ENCODE measurements around the gene UBA52. TPM values are rescaled to one million over a fixed set of nuclear protein-coding genes. Genes with fewer than 3 reads are reported as not detected.
A peak's percentile ranks its signal among the peaks of the same experiment; 100 is the strongest.

Gene UBA52
- total RNA-seq, 1 experiment from 2014 or later: 1,284 TPM

DNA sequence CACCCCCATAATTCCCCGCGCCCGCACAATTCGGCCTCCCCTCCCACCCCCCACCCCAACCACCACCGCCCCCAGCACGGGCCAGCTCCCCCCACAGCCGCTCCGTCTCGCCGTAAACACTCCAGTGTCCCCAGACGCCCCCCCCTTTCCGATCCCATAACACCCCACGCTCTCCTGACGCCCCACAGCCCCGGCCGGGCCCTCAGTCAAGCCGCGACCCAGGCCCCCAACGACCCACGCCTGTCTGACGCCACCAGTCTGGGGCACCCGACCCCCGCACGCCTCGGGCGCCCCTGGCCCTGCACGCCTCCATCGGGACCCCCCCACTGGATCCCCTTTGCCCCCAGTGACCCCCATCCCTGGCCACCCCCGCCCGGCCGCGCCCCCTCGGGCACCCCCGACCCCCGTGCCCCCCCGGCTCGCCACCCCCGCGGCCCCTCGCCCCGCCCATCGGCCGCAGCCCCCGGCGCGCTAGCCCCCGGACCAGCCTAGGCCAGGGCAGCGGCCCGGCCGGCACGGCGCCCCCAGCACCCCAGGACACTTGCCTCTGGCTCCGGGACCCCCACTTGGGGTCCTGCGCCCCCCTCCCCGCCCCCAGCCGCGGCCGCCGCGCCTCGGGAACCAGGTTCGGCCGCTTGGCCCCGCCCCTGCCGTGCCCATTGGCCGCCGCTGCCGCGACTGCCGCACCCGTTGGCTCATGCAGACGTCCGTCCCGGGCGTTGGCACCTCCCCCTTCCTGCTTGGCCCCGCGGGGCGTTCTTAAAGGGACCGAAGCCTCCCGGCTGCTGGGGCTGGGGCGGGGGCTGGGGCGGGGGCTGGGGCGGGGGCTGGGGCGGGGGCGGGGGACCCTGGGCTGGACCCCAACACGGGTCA lies 28.5 kb upstream of the UBA52 start, which contains the start of gene FKBP8:
Gene FKBP8 (minus strand): TSS at position 633 of the 873 bp plus-strand sequence. CDS start 1,603 bp downstream, outside the sequence.
- in situ Hi-C loops (cut with HindIII; ENCODE audit: low pct_unique_long_range_greater_than_20kb, low sequenced_read_pairs): no loop called here
- peak; percentile 84 for DNase-seq (ENCODE audit: low read depth, low spot score)

DNA sequence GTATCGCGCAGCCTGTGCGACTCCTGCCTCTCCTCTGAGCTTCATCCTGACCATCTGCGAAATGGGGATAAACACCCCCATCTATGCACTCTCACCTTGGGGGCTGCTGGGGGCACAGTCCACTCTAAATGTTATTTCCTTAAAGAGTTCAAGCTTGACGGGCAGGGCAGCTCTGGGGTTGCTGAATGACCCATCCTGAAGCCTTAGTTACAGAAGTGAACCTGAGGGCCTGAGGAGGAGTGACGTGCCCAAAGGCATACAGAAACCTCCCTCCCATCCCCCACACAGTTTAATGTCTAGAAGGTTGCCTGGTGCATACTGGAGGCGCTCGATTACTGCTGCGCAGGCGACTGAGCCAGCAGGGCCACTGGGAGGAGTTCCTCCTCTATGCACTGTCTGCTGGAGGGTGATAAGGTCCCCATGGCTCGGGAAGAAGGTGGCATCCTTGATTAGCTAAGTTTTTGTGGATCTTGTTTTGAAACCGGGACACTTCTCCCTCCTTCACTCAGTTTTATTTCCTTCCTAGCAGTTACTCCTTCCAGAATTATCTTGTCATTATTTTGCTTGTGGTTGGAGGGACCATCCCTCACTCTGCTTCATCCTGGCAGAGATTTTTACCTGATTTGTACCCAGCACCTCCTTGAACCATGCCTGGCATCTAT lies 27.7 kb upstream of the UBA52 start:
- in situ Hi-C loops (cut with HindIII; ENCODE audit: low pct_unique_long_range_greater_than_20kb, low sequenced_read_pairs): no loop called here
- DNase-seq (ENCODE audit: low read depth, low spot score): peak; percentile 84

DNA sequence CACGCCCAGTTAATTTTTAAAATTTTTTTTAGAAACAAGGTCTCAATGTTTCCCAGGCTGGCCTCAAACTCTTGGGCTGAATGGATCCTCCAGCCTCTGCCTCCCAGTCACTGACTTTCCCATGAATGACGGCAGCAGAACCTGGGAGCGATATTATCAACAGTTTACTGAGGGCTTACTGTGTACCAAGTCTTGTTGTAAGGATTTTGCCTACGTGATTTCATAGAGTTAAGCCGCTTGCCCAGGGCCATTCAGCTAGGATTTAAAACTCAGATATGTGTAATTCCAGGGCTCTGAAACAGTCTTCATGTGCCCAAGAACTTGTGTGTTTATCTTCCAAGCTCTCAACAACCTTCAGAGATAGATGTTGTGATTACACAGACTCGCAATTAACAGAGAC lies 20.0 kb upstream of the UBA52 start:
- in situ Hi-C loops (cut with HindIII; ENCODE audit: low pct_unique_long_range_greater_than_20kb, low sequenced_read_pairs): no loop called here
- DNase-seq (ENCODE audit: low read depth, low spot score): no peak

DNA sequence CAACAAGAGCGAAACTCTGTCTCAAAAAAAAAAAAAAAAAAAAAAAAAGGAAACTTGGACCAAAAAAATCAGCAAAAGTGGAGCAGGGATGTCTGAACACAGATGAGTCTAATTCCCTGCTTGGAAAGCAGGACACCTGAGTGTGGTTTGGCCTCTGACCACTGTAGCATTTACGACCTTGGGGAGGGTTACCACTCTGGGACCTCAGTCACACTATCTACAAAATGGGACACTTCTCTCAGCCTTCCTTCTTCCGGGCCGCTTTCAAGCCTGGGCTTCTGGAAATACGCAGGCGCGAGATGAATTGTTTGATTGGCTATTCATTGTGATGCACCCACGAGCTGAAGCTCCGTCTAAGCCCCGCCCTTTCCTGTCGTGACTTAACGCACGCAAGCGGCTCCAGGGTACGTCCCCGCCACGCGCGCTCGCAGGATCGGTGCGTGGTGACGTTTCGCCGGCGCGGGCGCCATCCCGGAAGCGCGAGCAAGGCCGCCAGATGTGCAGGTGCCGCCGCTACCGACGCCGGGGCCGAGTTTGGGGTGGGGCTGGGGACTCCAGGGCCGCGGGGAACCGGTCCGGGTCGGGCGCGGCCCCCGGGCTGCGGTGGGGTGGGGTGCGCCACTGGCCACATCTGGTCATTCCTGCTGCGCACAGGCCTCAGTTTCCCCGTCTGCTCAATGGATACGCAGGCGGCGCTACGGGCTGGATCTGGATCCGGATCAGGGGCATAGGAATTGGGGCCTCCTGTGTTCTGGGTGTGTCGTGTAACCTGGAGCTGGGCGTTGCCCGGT lies 14.1 kb upstream of the UBA52 start, which contains the start of gene KXD1:
Gene KXD1 (plus strand): TSS at position 460 of the 791 bp plus-strand sequence. CDS start 4,187 bp downstream, outside the sequence.
- peak; percentile 97 for DNase-seq (ENCODE audit: low read depth, low spot score)
- in situ Hi-C loops (cut with HindIII; ENCODE audit: low pct_unique_long_range_greater_than_20kb, low sequenced_read_pairs): no loop called here

DNA sequence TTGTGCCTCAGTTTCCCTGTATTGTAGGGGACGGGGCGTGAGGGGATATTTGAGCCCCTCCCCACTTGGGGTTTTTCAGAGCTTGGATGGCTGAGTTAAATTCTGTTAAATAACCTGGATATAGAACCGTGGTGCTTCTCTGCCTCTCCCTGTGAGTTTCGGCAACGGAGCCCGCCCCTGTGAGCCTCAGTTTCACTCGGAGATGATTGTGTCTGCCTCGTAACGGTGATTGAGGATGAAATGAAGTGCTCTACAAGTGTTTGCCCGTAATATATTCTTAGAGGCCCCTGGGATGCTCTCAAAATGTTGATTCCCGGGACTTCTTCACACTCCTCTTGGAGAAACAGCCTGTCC lies 13.5 kb upstream of the UBA52 start:
- no peak for DNase-seq (ENCODE audit: low read depth, low spot score)
- in situ Hi-C loops (cut with HindIII; ENCODE audit: low pct_unique_long_range_greater_than_20kb, low sequenced_read_pairs): no loop called here

DNA sequence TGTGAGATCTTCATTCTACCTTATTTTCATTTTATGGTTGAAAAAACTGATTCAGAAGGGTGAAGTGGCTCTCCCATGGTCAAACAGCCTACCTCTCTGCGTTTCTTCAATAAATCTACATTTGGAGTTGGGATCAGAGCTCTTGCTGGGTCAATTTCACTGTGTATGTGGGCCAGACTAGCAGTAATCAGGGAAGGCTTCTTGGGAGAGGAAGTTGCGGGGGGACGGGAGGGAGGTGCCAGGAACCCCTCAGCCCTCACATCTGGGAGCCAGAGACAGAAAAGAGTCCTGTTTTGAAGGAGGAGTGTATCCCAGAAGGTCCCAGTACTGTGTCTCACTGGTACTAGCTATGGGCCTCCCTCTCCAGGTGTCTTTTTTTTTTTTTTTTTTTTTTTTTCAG lies 13.1 kb upstream of the UBA52 start:
- in situ Hi-C loops (cut with HindIII; ENCODE audit: low pct_unique_long_range_greater_than_20kb, low sequenced_read_pairs): no loop called here
- no peak for DNase-seq (ENCODE audit: low read depth, low spot score)

DNA sequence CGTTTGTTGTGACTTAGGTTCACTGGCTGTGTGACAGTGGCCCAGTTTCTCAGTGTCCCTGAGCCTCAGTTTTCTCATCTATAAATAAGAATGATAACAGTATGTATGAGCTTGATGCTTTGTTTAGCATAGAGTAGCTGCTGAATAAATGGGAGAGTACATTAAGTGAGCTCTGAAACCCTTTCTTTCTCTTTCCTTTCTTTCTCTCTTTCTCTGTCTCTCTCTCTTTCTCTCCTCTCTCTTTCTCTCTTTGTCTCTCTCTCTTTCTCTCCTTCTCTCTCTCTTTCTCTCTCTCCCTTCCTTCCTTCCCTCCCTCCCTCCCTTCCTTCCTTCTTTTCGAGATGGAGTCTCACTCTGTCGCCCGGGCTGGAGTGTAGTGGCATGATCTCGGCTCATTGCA lies 12.0 kb upstream of the UBA52 start:
- DNase-seq (ENCODE audit: low read depth, low spot score): no peak
- in situ Hi-C loops (cut with HindIII; ENCODE audit: low pct_unique_long_range_greater_than_20kb, low sequenced_read_pairs): no loop called here

DNA sequence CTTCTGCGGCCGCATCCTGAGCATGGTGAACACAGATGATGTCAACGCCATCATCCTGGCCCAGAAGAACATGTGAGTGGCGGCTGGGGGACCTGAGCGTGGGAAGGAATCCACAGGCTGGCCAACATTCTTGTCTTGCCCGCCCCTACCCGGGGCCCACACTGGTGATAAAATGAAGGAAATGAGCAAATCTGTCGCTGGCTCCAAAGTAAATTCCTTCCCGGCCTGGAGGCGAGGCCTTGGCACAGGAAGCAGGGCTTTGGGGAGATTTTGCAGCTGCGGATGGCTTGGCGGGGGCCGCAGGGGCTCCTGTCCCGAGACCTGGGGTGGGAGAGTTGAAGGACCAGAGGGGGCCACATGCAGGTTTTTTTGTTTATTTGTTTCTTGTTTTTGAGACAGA lies 9.6 kb upstream of the UBA52 start:
- no peak for DNase-seq (ENCODE audit: low read depth, low spot score)
- in situ Hi-C loops (cut with HindIII; ENCODE audit: low pct_unique_long_range_greater_than_20kb, low sequenced_read_pairs): no loop called here

DNA sequence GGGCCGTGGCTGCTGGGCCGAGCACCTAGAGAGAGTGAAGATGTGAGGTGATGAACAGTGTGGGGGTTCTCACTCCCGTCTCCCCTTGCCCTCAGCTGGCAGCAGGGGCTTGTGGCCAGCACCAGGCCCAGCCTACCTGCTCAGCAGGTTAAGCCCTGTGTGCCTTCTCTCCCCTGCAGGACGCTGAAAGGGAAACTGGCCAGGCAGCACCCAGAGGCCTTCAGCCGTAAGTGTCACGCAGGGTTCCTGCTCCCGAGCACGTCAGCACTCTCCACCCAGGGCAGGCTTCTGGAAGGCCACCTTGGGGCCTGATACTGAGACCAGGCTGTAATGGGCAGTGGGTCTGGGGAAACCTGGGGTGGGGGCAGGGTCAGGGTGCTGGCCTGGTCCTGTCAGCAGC lies 4.7 kb upstream of the UBA52 start:
- DNase-seq (ENCODE audit: low read depth, low spot score): no peak
- in situ Hi-C loops (cut with HindIII; ENCODE audit: low pct_unique_long_range_greater_than_20kb, low sequenced_read_pairs): no loop called here

DNA sequence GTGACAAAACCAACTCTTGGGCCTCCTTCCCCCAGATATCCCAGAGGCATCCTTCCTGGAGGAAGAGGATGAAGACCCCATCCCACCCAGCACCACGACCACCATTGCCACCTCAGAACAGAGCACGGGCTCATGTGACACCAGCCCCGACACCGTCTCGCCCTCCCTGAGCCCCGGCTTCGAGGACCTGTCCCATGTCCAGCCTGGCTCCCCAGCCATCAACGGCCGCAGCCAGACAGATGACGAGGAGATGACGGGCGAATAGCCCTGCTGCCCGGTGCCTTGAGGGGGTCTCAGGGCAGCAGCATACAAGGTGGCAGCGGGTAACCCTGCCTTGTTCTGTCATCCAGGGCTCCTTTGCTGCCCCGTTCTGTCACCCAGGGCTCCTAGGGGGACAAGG lies 3.3 kb upstream of the UBA52 start:
- DNase-seq (ENCODE audit: low read depth, low spot score): no peak
- in situ Hi-C loops (cut with HindIII; ENCODE audit: low pct_unique_long_range_greater_than_20kb, low sequenced_read_pairs): no loop called here

DNA sequence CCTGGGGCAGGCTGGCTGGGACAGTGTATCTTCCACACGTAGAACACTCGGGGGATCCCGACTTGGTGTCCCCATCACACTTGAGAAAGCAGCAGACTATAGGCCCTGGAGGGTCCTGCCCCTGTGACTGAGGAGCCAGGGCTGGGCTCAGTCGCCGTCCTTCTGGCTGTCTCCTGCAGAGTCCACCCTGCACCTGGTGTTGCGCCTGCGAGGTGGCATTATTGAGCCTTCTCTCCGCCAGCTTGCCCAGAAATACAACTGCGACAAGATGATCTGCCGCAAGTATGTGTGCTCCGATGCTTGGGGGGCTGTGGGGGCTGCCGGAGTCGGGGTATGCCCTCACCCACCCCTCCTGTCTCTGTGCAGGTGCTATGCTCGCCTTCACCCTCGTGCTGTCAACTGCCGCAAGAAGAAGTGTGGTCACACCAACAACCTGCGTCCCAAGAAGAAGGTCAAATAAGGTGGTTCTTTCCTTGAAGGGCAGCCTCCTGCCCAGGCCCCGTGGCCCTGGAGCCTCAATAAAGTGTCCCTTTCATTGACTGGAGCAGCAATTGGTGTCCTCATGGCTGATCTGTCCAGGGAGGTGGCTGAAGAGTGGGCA lies 3.1 kb downstream of the UBA52 start:
- no peak for DNase-seq (ENCODE audit: low read depth, low spot score)
- in situ Hi-C loops (cut with HindIII; ENCODE audit: low pct_unique_long_range_greater_than_20kb, low sequenced_read_pairs): no loop called here

DNA sequence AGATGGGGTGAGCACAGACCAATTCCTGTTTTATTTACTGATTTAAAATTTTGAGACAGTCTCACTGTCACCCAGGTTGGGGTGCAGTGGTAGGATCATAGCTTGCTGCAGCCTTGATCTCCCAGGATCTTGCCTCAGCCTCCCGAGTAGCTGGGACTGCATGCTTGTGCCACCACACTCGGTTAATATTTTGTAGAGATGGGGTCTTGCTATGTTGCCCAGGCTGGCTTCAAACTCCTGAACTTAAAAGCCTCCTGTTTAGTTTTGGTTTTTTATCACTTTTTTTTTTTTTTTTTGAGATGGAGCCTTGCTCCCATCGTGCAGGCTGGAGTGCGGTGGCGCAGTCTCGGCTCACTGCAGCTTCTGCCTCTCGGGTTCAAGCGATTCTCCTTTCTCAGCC lies 4.7 kb downstream of the UBA52 start:
- in situ Hi-C loops (cut with HindIII; ENCODE audit: low pct_unique_long_range_greater_than_20kb, low sequenced_read_pairs): no loop called here
- no peak for DNase-seq (ENCODE audit: low read depth, low spot score)

DNA sequence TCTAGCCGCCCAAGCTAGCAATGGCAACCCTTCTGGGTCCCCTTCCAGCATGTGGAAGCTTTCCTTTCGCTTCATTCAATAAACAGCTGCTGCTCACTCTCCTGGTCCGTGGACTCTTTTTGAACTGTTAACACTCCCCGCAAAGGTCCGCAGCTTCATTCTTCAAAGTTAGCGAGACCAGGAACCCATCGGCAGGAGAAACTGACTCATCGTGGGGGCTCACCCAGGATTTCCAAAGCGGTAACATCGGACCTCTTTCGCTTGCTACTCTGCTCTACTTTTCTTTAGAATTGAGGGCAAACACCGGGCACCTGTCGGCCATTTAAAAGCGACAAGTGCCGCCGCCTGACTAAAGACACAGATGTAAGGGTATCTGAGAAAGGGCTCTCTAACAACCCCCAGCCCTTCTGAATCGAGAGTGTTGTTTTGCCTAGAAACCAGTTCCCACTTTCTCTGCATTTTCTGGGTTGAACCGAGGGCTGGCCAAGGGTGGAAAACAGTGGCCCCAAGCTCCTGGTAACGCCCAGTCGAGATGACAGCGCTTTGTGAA lies 5.8 kb downstream of the UBA52 start:
- in situ Hi-C loops (cut with HindIII; ENCODE audit: low pct_unique_long_range_greater_than_20kb, low sequenced_read_pairs): no loop called here
- no peak for DNase-seq (ENCODE audit: low read depth, low spot score)

DNA sequence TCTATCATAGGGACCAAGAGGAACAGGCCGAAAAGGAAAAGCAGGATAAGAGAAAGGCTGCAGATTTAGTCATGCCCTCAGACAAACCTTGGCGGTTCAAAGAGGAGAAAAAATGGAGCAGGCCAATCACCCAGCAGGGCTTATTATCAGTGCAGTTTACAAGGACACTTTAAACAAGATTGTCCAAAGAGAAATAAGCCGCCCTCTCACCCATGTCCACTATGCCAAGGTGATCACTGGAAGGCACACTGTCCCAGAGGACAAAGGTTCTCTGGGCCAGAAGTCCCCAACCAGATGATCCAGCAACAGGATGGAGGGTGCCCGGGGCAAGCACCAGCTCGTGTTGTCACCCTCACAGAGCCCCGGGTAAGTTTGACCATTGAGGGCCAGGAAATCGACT lies 8.7 kb downstream of the UBA52 start:
- in situ Hi-C loops (cut with HindIII; ENCODE audit: low pct_unique_long_range_greater_than_20kb, low sequenced_read_pairs): no loop called here
- DNase-seq (ENCODE audit: low read depth, low spot score): no peak

DNA sequence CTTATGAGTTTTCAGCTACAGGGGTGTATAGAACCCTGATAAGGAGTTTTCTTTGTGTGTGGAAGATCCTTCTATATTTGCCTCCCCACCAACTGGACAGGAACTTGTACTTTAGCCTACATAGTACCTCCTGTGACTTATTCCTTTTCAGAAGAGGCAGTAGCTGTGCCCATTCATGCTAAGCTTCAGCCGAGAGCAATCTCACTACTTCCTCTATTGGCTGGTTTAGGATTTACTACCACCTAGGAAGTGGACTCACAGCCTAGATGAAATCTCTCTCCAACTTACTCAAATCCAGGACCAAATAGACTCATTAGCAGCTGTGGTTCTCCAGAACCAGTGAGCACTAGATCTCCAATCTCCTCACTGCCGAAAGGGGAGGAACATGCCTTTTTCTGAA lies 14.6 kb downstream of the UBA52 start:
- DNase-seq (ENCODE audit: low read depth, low spot score): peak; percentile 23
- in situ Hi-C loops (cut with HindIII; ENCODE audit: low pct_unique_long_range_greater_than_20kb, low sequenced_read_pairs): no loop called here

DNA sequence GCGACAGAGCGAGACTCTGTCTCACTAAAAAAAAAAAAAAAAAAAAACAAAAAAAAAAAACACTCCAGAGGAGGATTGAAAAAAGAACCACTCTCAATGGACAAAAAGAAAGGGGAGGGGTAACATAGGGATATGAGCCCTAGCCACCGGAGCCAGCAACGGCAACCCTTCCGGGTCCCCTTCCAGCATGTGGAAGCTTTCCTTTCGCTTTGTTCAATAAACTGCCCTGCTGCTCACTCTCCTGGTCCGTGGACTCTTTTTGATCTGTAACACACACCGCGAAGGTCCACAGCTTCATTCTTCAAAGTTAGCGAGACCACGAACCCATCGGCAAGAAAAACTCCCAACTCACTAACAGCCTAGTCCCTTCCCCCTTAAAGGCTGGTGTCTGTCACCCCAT lies 15.9 kb downstream of the UBA52 start:
- in situ Hi-C loops (cut with HindIII; ENCODE audit: low pct_unique_long_range_greater_than_20kb, low sequenced_read_pairs): no loop called here
- DNase-seq (ENCODE audit: low read depth, low spot score): no peak

DNA sequence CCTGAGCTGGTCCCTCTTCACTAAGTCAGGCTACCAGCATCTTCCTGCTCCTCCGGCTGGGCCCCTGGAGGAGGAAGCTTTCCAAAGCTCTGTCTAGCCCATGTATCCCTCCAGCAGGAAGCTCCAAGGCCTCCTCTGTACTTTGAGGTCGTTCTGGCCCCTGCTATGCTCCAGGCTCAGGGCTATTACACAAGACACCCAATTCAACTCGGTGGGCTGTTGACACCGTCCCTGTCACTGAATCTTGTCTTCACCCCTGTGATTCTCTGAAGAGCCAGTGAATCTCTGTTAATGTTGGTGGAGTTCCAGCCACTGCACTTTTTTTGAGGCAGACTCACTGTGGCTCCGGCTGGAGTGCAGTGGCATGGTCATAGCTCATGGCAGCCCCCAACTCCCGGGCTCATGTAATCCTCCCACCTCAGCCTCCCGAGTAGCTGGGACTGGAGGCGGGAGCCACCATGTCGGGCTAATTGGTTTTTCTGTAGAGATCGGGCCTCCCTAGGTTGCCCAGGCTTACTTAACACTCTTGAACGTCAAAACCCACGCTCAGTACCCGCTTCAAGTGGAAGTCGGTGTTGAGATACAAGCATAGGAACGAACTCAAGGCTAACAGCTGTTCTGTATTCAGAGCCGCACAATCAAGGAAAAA lies 16.4 kb downstream of the UBA52 start:
- in situ Hi-C loops (cut with HindIII; ENCODE audit: low pct_unique_long_range_greater_than_20kb, low sequenced_read_pairs): no loop called here
- DNase-seq (ENCODE audit: low read depth, low spot score): no peak

Measured in SK-MEL-5 (cell line).